Nephron progenitor cell (in vitro differentiated cells): Measurements from ENCODE around the gene OXCT1.
A peak's percentile ranks its signal among the peaks of the same experiment; 100 is the strongest.

Experiments
- DNase-seq: peaks from one replicate; pipeline ENCODE4 v3.0.0; 2021
- H3K27ac Mint-ChIP-seq: 2 replicates; pipeline ENCODE4 v1.8.0; 2021; ENCODE audit warnings: mild to moderate bottlenecking, moderate library complexity, mixed read lengths
- H3K27me3 Mint-ChIP-seq: 2 replicates; pipeline ENCODE4 v1.8.0; 2021; ENCODE audit warnings: mild to moderate bottlenecking, low read depth, mixed read lengths; ENCODE audit not compliant: poor library complexity
- H3K36me3 Mint-ChIP-seq: 2 replicates; pipeline ENCODE4 v1.8.0; 2021; ENCODE audit warnings: low read depth, mixed read lengths
- H3K4me1 Mint-ChIP-seq: 2 replicates; pipeline ENCODE4 v1.8.0; 2021; ENCODE audit warnings: mixed read lengths
- H3K4me3 Mint-ChIP-seq: 2 replicates; pipeline ENCODE4 v1.8.0; 2021; ENCODE audit warnings: mild to moderate bottlenecking, moderate library complexity, mixed read lengths
- H3K9me3 Mint-ChIP-seq: 2 replicates; pipeline ENCODE4 v1.8.0; 2021; ENCODE audit warnings: mild to moderate bottlenecking, moderate library complexity, mixed read lengths
- TF ChIP-seq, protein P1 (sequence below): fragments of 200-600 bp; sonication (generic); IDR thresholded peaks from 2 replicates; pipeline ENCODE4 v1.5.0; 2021; ENCODE audit warnings: antibody characterized with exemption

The OXCT1 gene

DNA sequence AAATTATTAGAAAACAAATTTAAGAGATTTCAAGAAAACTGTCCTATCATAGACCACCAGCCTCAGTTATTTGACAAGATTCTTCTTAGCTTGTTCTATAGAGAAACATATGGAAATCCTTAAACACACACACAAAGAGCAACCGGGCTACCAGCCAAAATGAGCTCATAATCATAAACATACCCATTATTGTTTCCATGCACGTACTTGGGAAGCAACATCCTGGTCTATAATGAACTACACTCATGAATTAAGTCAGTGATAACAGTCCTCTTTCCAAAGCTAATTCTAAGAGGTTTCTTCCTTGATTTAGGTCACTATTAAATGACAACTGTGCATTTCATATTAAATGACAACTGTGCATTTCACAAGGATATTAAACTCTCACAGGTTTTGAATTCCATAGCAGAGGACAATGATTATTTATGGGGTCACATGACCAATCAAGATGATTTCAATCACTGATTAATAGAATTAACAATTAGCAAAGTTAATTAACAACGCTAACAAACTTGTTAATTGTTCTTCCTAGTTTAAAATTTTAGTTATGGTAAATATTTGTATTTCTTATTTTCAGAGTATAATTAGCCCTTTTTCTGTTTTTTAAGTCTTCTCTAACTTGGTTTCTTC lies 77.0 kb downstream of the OXCT1 start:
- peaks cover 7% of the 10 kb centered on the region for H3K4me1 Mint-ChIP-seq

DNA sequence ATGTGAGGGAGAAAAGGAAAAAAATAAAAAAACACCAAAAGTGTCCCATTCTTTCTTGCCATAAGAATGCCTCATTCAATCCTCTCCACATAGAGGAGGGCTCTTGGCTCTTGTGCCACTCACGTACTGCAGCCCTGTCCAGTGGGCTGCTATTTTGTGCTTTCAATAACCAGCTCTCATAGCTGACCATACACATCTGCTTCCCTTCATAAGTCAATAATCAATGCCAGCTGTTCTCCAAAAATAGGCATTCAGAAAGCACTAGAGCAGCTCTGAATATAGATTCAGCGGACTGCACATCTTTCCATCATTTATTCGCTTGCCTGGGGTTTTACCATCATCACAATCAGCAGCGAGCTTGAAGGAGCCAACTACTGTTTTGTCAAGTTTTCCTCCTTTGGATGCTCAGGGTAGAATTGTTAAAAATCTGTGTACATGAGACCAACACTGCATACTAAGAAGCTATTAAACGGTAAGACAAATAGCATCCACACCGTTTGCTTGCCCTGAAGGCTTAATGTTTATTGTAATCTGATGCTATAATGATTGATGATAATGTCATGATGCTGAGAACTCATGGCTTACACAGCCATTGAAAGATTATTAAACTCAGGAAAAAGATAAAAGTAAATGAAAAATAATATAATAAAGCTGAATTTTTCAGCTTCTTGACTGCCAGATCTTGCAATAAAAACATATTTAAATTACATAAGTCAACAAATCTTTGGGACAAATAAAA lies 80.0 kb downstream of the OXCT1 start:
- Mint-ChIP-seq H3K27ac (peak overlapping the region; percentile 58), H3K36me3 (peaks cover 10% of the 10 kb centered on the region), H3K27me3 (no peaks in the 10 kb centered on the region), H3K4me3 (no peak overlapping the region), H3K4me1 (peaks cover 11% of the 10 kb centered on the region), H3K9me3 (no peaks in the 10 kb centered on the region)
- DNase-seq: no peak
- TF ChIP-seq, protein P1, sequence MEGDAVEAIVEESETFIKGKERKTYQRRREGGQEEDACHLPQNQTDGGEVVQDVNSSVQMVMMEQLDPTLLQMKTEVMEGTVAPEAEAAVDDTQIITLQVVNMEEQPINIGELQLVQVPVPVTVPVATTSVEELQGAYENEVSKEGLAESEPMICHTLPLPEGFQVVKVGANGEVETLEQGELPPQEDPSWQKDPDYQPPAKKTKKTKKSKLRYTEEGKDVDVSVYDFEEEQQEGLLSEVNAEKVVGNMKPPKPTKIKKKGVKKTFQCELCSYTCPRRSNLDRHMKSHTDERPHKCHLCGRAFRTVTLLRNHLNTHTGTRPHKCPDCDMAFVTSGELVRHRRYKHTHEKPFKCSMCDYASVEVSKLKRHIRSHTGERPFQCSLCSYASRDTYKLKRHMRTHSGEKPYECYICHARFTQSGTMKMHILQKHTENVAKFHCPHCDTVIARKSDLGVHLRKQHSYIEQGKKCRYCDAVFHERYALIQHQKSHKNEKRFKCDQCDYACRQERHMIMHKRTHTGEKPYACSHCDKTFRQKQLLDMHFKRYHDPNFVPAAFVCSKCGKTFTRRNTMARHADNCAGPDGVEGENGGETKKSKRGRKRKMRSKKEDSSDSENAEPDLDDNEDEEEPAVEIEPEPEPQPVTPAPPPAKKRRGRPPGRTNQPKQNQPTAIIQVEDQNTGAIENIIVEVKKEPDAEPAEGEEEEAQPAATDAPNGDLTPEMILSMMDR: no peak

More for the DNA sequence above, 77.0 kb downstream of the OXCT1 start:
- Mint-ChIP-seq H3K4me3 (no peak overlapping the region), H3K9me3 (no peaks in the 10 kb centered on the region), H3K36me3 (peaks cover 10% of the 10 kb centered on the region), H3K27me3 (no peaks in the 10 kb centered on the region), H3K27ac (no peak overlapping the region)
- no peak for DNase-seq
- TF ChIP-seq, protein P1: no peak

DNA sequence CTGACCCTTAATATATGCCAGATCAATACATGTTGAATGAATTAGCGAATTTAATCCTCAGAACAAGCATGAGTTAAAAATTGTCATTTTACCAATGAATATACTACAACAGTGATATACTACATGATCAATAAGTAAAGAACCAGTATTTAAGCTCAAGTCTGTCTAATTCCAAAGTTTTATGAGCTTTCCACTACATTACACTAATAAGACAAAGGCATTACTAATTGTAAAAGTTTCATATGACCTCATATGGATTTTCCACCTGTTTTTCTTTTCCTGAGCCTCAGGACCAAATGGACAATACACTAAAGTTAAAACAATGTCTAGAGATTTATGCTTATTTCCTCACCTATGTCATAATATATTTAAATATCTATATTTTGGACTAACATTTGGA lies 80.8 kb downstream of the OXCT1 start:
- no peaks in the 10 kb centered on the region for H3K27me3 Mint-ChIP-seq
- H3K4me1 Mint-ChIP-seq: peaks cover 6% of the 10 kb centered on the region
- peaks cover 10% of the 10 kb centered on the region for H3K36me3 Mint-ChIP-seq
- H3K27ac Mint-ChIP-seq: no peak overlapping the region
- no peak overlapping the region for H3K4me3 Mint-ChIP-seq
- DNase-seq: no peak
- TF ChIP-seq, protein P1: no peak
- H3K9me3 Mint-ChIP-seq: no peaks in the 10 kb centered on the region

DNA sequence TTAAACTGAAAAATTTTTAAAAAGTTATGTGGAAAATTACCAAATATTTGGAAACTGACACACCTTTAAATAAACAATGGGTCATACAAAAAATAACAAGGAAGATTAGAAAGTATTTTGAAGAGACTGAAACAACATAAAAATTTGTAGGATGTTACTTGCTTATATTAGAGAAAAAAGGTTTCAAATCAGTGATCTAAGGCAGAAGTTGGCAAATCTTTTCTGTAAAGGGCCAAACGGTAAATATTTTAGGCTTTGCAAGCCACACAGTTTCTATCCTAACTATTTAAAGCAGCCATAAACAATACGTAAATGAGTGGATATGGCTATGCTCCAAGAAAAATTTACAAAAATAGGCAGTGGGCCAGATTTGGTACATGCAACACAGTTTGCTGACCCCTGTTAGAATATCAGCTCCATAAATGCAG lies 81.3 kb downstream of the OXCT1 start:
- TF ChIP-seq, protein P1: no peak
- H3K27me3 Mint-ChIP-seq: no peaks in the 10 kb centered on the region
- no peak overlapping the region for H3K27ac Mint-ChIP-seq
- no peak for DNase-seq
- peaks cover 6% of the 10 kb centered on the region for H3K4me1 Mint-ChIP-seq
- peaks cover 7% of the 10 kb centered on the region for H3K36me3 Mint-ChIP-seq
- H3K9me3 Mint-ChIP-seq: no peaks in the 10 kb centered on the region
- H3K4me3 Mint-ChIP-seq: no peak overlapping the region

DNA sequence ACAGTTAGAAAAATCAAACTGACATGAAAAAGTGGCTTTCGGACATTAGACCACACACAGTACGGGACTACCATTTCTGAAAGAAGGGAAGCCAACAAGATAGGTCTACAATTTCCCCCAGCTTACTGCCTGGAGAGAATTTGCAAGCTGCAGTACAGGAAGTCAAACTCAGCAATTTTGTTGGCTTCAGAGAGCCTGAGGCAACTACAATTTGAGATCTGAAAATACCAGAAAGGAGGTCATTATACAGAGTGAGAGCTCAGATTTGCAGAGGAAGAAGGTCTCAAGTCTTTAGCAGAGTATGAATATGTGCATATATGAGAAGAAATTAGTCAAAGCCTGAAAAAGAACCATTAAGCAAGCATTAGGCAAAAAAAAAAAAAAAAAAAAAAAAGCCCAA lies 83.0 kb downstream of the OXCT1 start:
- no peak for DNase-seq
- Mint-ChIP-seq H3K27ac (peak overlapping the region; percentile 22), H3K27me3 (no peaks in the 10 kb centered on the region), H3K4me1 (peaks cover 6% of the 10 kb centered on the region), H3K36me3 (peaks cover 1% of the 10 kb centered on the region), H3K4me3 (no peak overlapping the region), H3K9me3 (no peaks in the 10 kb centered on the region)
- TF ChIP-seq, protein P1: no peak
